PC-9 (cell line): ENCODE data around the gene USP46. TPM values are rescaled to one million over a fixed set of nuclear protein-coding genes. Genes with fewer than 3 reads are reported as not detected.

Experiments
- BruUV-seq: library from RNA; stranded (reverse); fragments of 400-500 nt; replicated peaks from 2 replicates; lab custom pipeline; 2021; lab: Mats Ljungman, UMichigan
- CTCF ChIA-PET: fragments of 300-600 bp; sonication (Branson Sonifier 250); formaldehyde crosslinking; loops from one replicate; lab custom pipeline; 2022; ENCODE audit warnings: antibody characterized with exemption; lab: Charles Lee
- POLR2A ChIA-PET: fragments of 300-600 bp; sonication (Branson Sonifier 250); formaldehyde crosslinking; loops from one replicate; lab custom pipeline; 2022; ENCODE audit warnings: antibody characterized with exemption; ENCODE audit not compliant: unreplicated experiment; lab: Charles Lee
- DNase-seq, 2 experiments: peaks; one replicate each; pipeline versions ENCODE4 v3.0.0 to v3.0.0-alpha.2; 2015 to 2022; ENCODE audit warnings: mixed read lengths in 1 of 2
- H2AFZ ChIP-seq: fragments of 200-600 bp; sonication (generic); 2 replicates; pipeline ENCODE4 v1.8.1; 2017; ENCODE audit warnings: antibody characterized with exemption
- H3F3A ChIP-seq: fragments of 200-600 bp; sonication (generic); 2 replicates; pipeline ENCODE4 v1.8.1; 2017; ENCODE audit warnings: antibody characterized with exemption, mild to moderate bottlenecking, low read depth; ENCODE audit not compliant: insufficient read depth
- H3K27ac ChIP-seq: fragments of 200-600 bp; sonication (generic); 2 replicates; pipeline ENCODE4 v1.6.1; 2016; ENCODE audit warnings: mixed run types
- H3K27me3 ChIP-seq: fragments of 200-600 bp; sonication (generic); 2 replicates; pipeline ENCODE4 v1.6.1; 2016; ENCODE audit warnings: low read depth, mixed run types; ENCODE audit not compliant: insufficient read depth
- H3K36me3 ChIP-seq: fragments of 200-600 bp; sonication (generic); 2 replicates; pipeline ENCODE4 v1.6.1; 2016; ENCODE audit warnings: low read depth, mixed run types
- H3K4me1 ChIP-seq: fragments of 200-600 bp; sonication (generic); replicated peaks from 2 replicates; pipeline ENCODE4 v1.6.1; 2016; ENCODE audit warnings: mixed run types; ENCODE audit not compliant: insufficient read depth
- H3K4me2 ChIP-seq: fragments of 200-600 bp; sonication (generic); 2 replicates; pipeline ENCODE4 v1.6.1; 2017; ENCODE audit warnings: mixed run types
- H3K4me3 ChIP-seq: fragments of 200-600 bp; sonication (generic); 2 replicates; pipeline ENCODE4 v1.6.1; 2016; ENCODE audit warnings: mixed run types
- H3K79me2 ChIP-seq: fragments of 200-600 bp; sonication (generic); 2 replicates; pipeline ENCODE4 v1.6.1; 2017; ENCODE audit warnings: low read depth, mixed run types
- H3K9me2 ChIP-seq: fragments of 200-600 bp; sonication (generic); 2 replicates; pipeline ENCODE4 v1.8.1; 2017; ENCODE audit warnings: mild to moderate bottlenecking; ENCODE audit not compliant: insufficient read depth
- H3K9me3 ChIP-seq: fragments of 200-600 bp; sonication (generic); 2 replicates; pipeline ENCODE4 v1.8.1; 2016; ENCODE audit warnings: low read depth; ENCODE audit not compliant: insufficient read depth
- H4K20me1 ChIP-seq: fragments of 200-600 bp; sonication (generic); 2 replicates; pipeline ENCODE4 v1.8.1; 2017; ENCODE audit not compliant: insufficient read depth
- EZH2 ChIP-seq: fragments of 200-600 bp; sonication (generic); IDR thresholded peaks from 2 replicates; pipeline ENCODE4 v1.8.0; 2017; ENCODE audit warnings: antibody characterized with exemption, low read depth
- intact Hi-C: fragments of 100-400 bp; cut with micrococcal nuclease; formaldehyde crosslinking; loops from one replicate; pipeline ENCODE4 v1.10.0; 2022; ENCODE audit not compliant: unreplicated experiment
- total RNA-seq: library from RNA; stranded (reverse); gene quantifications from 2 replicates; pipeline ENCODE4 v1.2.3, GENCODE V29; 2021
- TF ChIP-seq, protein P1 (sequence below): fragments of 200-600 bp; sonication (generic); conservative IDR thresholded peaks from 2 replicates; pipeline ENCODE4 v1.6.1; 2017; ENCODE audit warnings: mixed run types, antibody characterized with exemption, mild to moderate bottlenecking, moderate library complexity

Gene USP46
- total RNA-seq, 1 experiment from 2014 or later: 17.1 TPM

- TF ChIP-seq, protein P1, sequence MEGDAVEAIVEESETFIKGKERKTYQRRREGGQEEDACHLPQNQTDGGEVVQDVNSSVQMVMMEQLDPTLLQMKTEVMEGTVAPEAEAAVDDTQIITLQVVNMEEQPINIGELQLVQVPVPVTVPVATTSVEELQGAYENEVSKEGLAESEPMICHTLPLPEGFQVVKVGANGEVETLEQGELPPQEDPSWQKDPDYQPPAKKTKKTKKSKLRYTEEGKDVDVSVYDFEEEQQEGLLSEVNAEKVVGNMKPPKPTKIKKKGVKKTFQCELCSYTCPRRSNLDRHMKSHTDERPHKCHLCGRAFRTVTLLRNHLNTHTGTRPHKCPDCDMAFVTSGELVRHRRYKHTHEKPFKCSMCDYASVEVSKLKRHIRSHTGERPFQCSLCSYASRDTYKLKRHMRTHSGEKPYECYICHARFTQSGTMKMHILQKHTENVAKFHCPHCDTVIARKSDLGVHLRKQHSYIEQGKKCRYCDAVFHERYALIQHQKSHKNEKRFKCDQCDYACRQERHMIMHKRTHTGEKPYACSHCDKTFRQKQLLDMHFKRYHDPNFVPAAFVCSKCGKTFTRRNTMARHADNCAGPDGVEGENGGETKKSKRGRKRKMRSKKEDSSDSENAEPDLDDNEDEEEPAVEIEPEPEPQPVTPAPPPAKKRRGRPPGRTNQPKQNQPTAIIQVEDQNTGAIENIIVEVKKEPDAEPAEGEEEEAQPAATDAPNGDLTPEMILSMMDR: no peak
- no peak for TF ChIP-seq EZH2
- BruUV-seq: no TSS peak
- H3F3A ChIP-seq: no peaks in the 10 kb centered on the region
- intact Hi-C loops: no loop called here
- DNase-seq: no peak
- no peaks in the 10 kb centered on the region for H3K79me2 ChIP-seq
- POLR2A ChIA-PET: interaction anchor here (0.5 kb wide), 1 partner anchor 713 kb away, joined by 4 read pairs; no protein-coding TSS in a partner anchor
- no peak overlapping the region for H3K27ac ChIP-seq
- no peak overlapping the region for H3K4me3 ChIP-seq
- H3K4me1 ChIP-seq: no peaks in the 10 kb centered on the region
- no peaks in the 10 kb centered on the region for H4K20me1 ChIP-seq
- H3K4me2 ChIP-seq: no peak overlapping the region
- H3K9me3 ChIP-seq: no peaks in the 10 kb centered on the region
- CTCF ChIA-PET: no interaction called here
- H3K36me3 ChIP-seq: no peaks in the 10 kb centered on the region
- H3K9me2 ChIP-seq: no peaks in the 10 kb centered on the region
- H3K27me3 ChIP-seq: no peaks in the 10 kb centered on the region
- H2AFZ ChIP-seq: no peak overlapping the region
Measured at GRCh38 chr4:52684896-52685295, 25.8 kb upstream of the USP46 start.

DNA sequence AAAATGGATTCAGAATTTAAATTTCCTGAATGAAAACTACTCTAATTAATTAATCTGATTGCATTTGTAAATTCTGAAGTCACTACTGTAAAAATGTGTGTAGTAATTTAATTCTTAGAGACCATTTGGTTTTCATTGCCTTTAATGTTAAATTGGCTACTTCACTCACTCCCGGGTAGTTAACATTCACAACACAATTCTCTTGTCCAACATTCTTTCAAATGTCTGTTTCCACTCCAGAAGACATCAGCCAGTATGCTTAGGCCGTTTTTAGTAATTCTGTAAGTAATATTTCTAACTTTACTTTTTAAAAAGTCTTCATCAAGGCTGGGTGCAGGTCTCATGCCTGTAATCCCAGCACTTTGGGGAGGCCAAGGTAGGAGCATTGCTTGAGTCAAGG lies 21.3 kb upstream of the USP46 start:
- CTCF ChIA-PET: no interaction called here
- no peak overlapping the region for H3K27ac ChIP-seq
- no peaks in the 10 kb centered on the region for H3K4me1 ChIP-seq
- H4K20me1 ChIP-seq: no peaks in the 10 kb centered on the region
- no peak overlapping the region for H2AFZ ChIP-seq
- H3K9me2 ChIP-seq: no peaks in the 10 kb centered on the region
- POLR2A ChIA-PET: no interaction called here
- H3K4me2 ChIP-seq: no peak overlapping the region
- H3F3A ChIP-seq: no peaks in the 10 kb centered on the region
- TF ChIP-seq, protein P1: no peak
- TF ChIP-seq EZH2: no peak
- H3K9me3 ChIP-seq: no peaks in the 10 kb centered on the region
- no peak for DNase-seq
- H3K4me3 ChIP-seq: no peak overlapping the region
- no peaks in the 10 kb centered on the region for H3K36me3 ChIP-seq
- BruUV-seq: no TSS peak
- H3K79me2 ChIP-seq: no peaks in the 10 kb centered on the region
- intact Hi-C loops: no loop called here
- no peaks in the 10 kb centered on the region for H3K27me3 ChIP-seq

DNA sequence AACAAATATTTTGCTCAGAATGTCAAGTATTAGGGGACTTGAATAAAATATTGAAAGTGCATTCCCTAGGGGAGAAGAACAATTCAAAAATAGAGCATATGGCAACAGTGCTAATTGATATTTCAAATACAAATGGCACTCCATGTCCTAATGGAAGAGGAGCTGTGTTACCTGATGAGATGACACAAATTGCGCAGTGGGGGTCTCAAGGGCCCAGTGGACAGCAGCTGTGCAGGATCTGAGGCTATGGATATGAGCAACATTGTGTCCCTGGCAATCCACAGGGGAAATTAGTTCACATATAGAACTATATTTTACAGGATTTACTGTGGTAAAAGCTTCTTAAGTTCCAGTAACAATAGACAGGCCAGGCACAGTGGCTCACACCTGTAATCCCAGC lies 17.4 kb upstream of the USP46 start:
- no TSS peak for BruUV-seq
- intact Hi-C loops: no loop called here
- no peak overlapping the region for H3K4me2 ChIP-seq
- ChIA-PET CTCF (no interaction called here), POLR2A (no interaction called here)
- no peak overlapping the region for H3K27ac ChIP-seq
- no peaks in the 10 kb centered on the region for H3K27me3 ChIP-seq
- H3K79me2 ChIP-seq: no peaks in the 10 kb centered on the region
- H3K4me1 ChIP-seq: no peaks in the 10 kb centered on the region
- no peaks in the 10 kb centered on the region for H3K9me3 ChIP-seq
- H3K9me2 ChIP-seq: no peaks in the 10 kb centered on the region
- H3K36me3 ChIP-seq: no peaks in the 10 kb centered on the region
- no peak overlapping the region for H2AFZ ChIP-seq
- H3K4me3 ChIP-seq: no peak overlapping the region
- H3F3A ChIP-seq: no peaks in the 10 kb centered on the region
- no peak for DNase-seq
- no peak for TF ChIP-seq EZH2
- TF ChIP-seq, protein P1: no peak
- no peaks in the 10 kb centered on the region for H4K20me1 ChIP-seq
